Choroid plexus epithelial cell (primary cell): ENCODE measurements around the gene CLCA2.

ENCODE experiments used
- DNase-seq: peaks from one replicate; pipeline ENCODE4 v3.0.0-alpha.2; 2010; ENCODE audit warnings: low read depth
- H3K4me3 ChIP-seq: 2 replicates; pipeline ENCODE4 v1.5.1; 2011; ENCODE audit warnings: low read depth, mild to moderate bottlenecking, control low read depth, low read length, moderate library complexity
- TF ChIP-seq, protein P1 (sequence below): conservative IDR thresholded peaks from 2 replicates; pipeline ENCODE4 v1.5.1; 2011; ENCODE audit warnings: low read depth, mild to moderate bottlenecking, control low read depth, inconsistent platforms, low read length, moderate library complexity

The CLCA2 gene

DNA sequence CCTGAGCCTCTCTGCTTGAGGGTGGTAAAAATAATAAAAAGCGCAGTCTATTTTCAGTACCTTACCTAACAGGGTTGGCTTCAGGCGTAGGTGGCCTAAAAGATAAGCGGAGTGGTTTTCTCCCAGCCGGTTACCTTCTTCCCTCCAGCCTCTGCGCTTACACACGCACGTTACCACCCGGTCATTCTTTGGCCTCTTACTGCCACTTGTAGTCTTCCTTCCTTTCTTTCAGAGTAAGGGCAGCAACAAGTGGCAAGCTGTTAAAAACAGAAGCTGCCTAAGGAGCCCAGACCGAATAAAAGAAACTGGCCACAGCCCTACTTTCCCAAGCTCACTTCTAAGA is 80.1 kb downstream of the CLCA2 start:
- TF ChIP-seq, protein P1, sequence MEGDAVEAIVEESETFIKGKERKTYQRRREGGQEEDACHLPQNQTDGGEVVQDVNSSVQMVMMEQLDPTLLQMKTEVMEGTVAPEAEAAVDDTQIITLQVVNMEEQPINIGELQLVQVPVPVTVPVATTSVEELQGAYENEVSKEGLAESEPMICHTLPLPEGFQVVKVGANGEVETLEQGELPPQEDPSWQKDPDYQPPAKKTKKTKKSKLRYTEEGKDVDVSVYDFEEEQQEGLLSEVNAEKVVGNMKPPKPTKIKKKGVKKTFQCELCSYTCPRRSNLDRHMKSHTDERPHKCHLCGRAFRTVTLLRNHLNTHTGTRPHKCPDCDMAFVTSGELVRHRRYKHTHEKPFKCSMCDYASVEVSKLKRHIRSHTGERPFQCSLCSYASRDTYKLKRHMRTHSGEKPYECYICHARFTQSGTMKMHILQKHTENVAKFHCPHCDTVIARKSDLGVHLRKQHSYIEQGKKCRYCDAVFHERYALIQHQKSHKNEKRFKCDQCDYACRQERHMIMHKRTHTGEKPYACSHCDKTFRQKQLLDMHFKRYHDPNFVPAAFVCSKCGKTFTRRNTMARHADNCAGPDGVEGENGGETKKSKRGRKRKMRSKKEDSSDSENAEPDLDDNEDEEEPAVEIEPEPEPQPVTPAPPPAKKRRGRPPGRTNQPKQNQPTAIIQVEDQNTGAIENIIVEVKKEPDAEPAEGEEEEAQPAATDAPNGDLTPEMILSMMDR, result no peak

DNA sequence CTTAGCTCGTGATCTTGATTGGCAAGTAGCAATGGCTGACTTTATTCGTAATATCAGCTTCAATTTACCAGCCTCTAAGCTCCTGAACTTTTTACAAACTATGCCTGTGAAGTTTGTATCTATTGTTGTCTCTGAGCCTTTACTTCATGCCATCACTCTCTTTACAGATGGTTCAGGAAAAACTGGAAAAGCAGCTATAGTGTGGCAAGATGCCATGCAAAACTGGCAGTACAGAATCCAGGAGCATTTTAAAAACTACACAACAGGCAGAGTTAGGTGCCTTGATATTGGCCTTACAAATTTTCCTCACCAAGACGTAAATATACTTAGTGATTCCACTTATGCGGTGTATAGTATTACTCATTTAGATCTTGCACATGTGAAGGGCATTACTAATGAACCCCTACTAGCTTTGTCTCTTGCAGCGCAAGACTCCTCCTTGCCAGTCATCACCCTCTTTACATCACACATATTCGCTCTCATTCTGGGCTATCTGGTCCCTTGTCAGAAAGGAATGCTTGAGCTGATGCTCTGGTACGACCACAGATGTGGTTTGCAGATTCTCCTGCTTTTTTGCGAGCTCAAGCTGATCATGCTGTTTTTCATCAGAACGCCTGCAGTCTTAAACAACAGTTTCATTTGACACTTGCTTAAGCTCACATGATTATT is 81.1 kb downstream of the CLCA2 start:
- TF ChIP-seq, protein P1, result no peak
- no peak overlapping the region for H3K4me3 ChIP-seq
- peak; percentile 8 for DNase-seq

More for the DNA sequence above, 80.1 kb downstream of the CLCA2 start:
- H3K4me3 ChIP-seq, result peak overlapping the region; percentile 51
- peak; percentile 46 for DNase-seq

DNA sequence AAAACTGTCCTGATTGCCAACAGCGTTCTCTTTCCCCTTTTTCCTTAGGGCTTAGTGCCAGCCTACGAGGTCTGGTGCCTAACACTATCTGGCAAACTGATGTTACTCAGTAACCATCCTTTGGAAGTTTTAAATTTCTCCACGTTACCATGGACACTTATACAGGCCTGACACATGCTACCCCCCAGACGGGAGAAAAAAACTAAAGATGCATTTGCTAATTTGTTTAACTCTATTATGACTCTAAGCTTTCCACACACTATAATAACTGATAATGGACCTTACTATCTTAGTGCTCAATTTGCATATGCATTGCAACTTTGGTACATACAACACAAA is 81.6 kb downstream of the CLCA2 start:
- DNase-seq, result no peak
- H3K4me3 ChIP-seq, result no peak overlapping the region
- TF ChIP-seq, protein P1, result no peak
